GM12878 (cell line): ENCODE measurements around the gene LMF1. TPM values are rescaled to one million over a fixed set of nuclear protein-coding genes. Genes with fewer than 3 reads are reported as not detected.

ENCODE experiments used
- ATAC-seq: fragments of 200-7000 bp; cut with Tn5 transposase; 3 replicates; pipeline ENCODE4 v1.9.1; 2020; ENCODE audit warnings: mild to moderate bottlenecking, moderate library complexity
- BruUV-seq: library from RNA; stranded (reverse); fragments of 400-500 nt; replicated peaks from 2 replicates; lab custom pipeline; 2021; lab: Mats Ljungman, UMichigan
- CTCF ChIA-PET: fragments of 300-600 bp; sonication (Branson Sonifier 250); formaldehyde crosslinking; extraction: SDS; loops from one replicate; lab custom pipeline; 2021; ENCODE audit warnings: inconsistent platforms; lab: Yijun Ruan, JAX
- POLR2A ChIA-PET: fragments of 350-600 bp; formaldehyde crosslinking; extraction: SDS; loops from one replicate; lab custom pipeline; 2021; ENCODE audit warnings: inconsistent platforms; lab: Charles Lee
- RAD21 ChIA-PET: fragments of 300-600 bp; sonication (Branson Sonifier 250); formaldehyde crosslinking; loops from one replicate; lab custom pipeline; 2023; ENCODE audit warnings: antibody characterized with exemption; ENCODE audit not compliant: unreplicated experiment; lab: Charles Lee
- SMC1A ChIA-PET: fragments of 300-600 bp; sonication (Branson Sonifier 250); formaldehyde crosslinking; loops from one replicate; lab custom pipeline; 2023; ENCODE audit not compliant: unreplicated experiment, uncharacterized antibody; lab: Charles Lee
- DNase-seq: peaks from one replicate; pipeline ENCODE4 v3.0.0-alpha.2; 2011; ENCODE audit warnings: low read depth, low spot score
- FAIRE-seq: peaks from 3 replicates; lab custom pipeline; 2011; peaks lifted over from hg19 to GRCh38; lab: Jason Lieb, UNC
- H2AFZ ChIP-seq: 2 replicates; pipeline ENCODE4 v1.6.0; 2011; ENCODE audit warnings: low read depth, low read length, control low read depth; ENCODE audit not compliant: control insufficient read depth
- H3K27ac ChIP-seq: 2 replicates; pipeline ENCODE4 v1.5.1; 2011; ENCODE audit warnings: control low read depth; ENCODE audit not compliant: control insufficient read depth, insufficient read depth
- H3K27me3 ChIP-seq, 2 experiments: replicated peaks in 1 of 2; 2 replicates each; pipeline versions ENCODE4 v1.6.0 to v1.6.1; 2011; ENCODE audit warnings: low read length in 1 of 2; ENCODE audit not compliant: control insufficient read depth in 2 of 2, insufficient read depth in 2 of 2
- H3K36me3 ChIP-seq, 2 experiments: 2 replicates each; pipeline ENCODE4 v1.5.1; 2011; ENCODE audit warnings: low read length in 1 of 2; ENCODE audit not compliant: control insufficient read depth in 2 of 2, insufficient read depth in 2 of 2
- H3K4me1 ChIP-seq: 2 replicates; pipeline ENCODE4 v1.6.1; 2011; ENCODE audit warnings: mild to moderate bottlenecking, low read length, moderate library complexity, mixed read lengths; ENCODE audit not compliant: control insufficient read depth, insufficient read depth
- H3K4me2 ChIP-seq: 2 replicates; pipeline ENCODE4 v1.6.0; 2011; ENCODE audit warnings: control low read depth; ENCODE audit not compliant: control insufficient read depth, insufficient read depth
- H3K4me3 ChIP-seq: fragments of 200-600 bp; sonication (generic); 2 replicates; pipeline ENCODE4 v1.5.1; 2016
- H3K79me2 ChIP-seq: 2 replicates; pipeline ENCODE4 v1.6.0; 2011; ENCODE audit warnings: low read length; ENCODE audit not compliant: control insufficient read depth, insufficient read depth
- H3K9ac ChIP-seq: 2 replicates; pipeline ENCODE4 v1.8.0; 2011; ENCODE audit warnings: low read length, control low read depth, mixed read lengths; ENCODE audit not compliant: control insufficient read depth, insufficient read depth
- H3K9me3 ChIP-seq: replicated peaks from 3 replicates; pipeline ENCODE4 v1.5.1; 2011; ENCODE audit warnings: mild to moderate bottlenecking, low read length; ENCODE audit not compliant: control insufficient read depth, insufficient read depth
- H4K20me1 ChIP-seq: 2 replicates; pipeline ENCODE4 v1.6.0; 2011; ENCODE audit not compliant: control insufficient read depth, insufficient read depth
- BRCA1 ChIP-seq: IDR thresholded peaks from 2 replicates; pipeline ENCODE4 v1.6.1; 2011; ENCODE audit warnings: low read depth, low read length, improper control_type of control experiment
- CHD2 ChIP-seq: IDR thresholded peaks from 2 replicates; pipeline ENCODE4 v1.6.1; 2011; ENCODE audit warnings: low read depth, low read length, improper control_type of control experiment, borderline replicate concordance
- FOXM1 ChIP-seq: IDR thresholded peaks from 2 replicates; pipeline ENCODE4 v1.6.1; 2012; ENCODE audit warnings: low read depth, mild to moderate bottlenecking, inconsistent platforms, low read length, moderate library complexity
- MEF2A ChIP-seq: IDR thresholded peaks from 2 replicates; pipeline ENCODE4 v1.6.1; 2011; ENCODE audit warnings: low read depth, mild to moderate bottlenecking, low read length, moderate library complexity; ENCODE audit not compliant: insufficient read depth
- NFYB ChIP-seq: IDR thresholded peaks from 2 replicates; pipeline ENCODE4 v1.6.1; 2011; ENCODE audit warnings: low read depth, mild to moderate bottlenecking, low read length, improper control_type of control experiment, moderate library complexity; ENCODE audit not compliant: insufficient read depth
- POLR2A ChIP-seq: IDR thresholded peaks from 2 replicates; pipeline ENCODE4 v1.6.1; 2011; ENCODE audit warnings: low read depth, mild to moderate bottlenecking, low read length
- RAD21 ChIP-seq: IDR thresholded peaks from 2 replicates; pipeline ENCODE4 v1.6.1; 2011; ENCODE audit warnings: mild to moderate bottlenecking, low read depth, low read length, moderate library complexity; ENCODE audit not compliant: insufficient read depth
- SIN3A ChIP-seq: IDR thresholded peaks from 2 replicates; pipeline ENCODE4 v1.6.1; 2012; ENCODE audit warnings: low read depth, low read length, improper control_type of control experiment
- TBL1XR1 ChIP-seq: IDR thresholded peaks from 2 replicates; pipeline ENCODE4 v1.6.1; 2012; ENCODE audit warnings: low read depth, low read length, improper control_type of control experiment
- TCF12 ChIP-seq: IDR thresholded peaks from 2 replicates; pipeline ENCODE4 v1.6.1; 2011; ENCODE audit warnings: low read depth, mild to moderate bottlenecking, low read length
- WRNIP1 ChIP-seq: IDR thresholded peaks from 2 replicates; pipeline ENCODE4 v1.6.1; 2011; ENCODE audit warnings: low read depth, low read length, improper control_type of control experiment, borderline replicate concordance
- YBX1 ChIP-seq: fragments of 450-650 bp; IDR thresholded peaks from 2 replicates; pipeline ENCODE4 v1.6.1; 2016; ENCODE audit warnings: antibody characterized with exemption
- WGBS: methylation state at CpG from one replicate; pipeline ENCODE4 v1.1.6; 2016; ENCODE audit warnings: low lambda C conversion rate; ENCODE audit not compliant: insufficient replicate concordance, insufficient coverage; ENCODE audit errors: missing lambda C conversion rate; 5-methylcytosine and 5-hydroxymethylcytosine counted together
- in situ Hi-C: fragments of 300-500 bp; cut with MboI; formaldehyde crosslinking; loops from 9 replicates; pipeline ENCODE4 v1.14.3; 2018; ENCODE audit warnings: mixed read lengths
- intact Hi-C: fragments of 100-400 bp; cut with micrococcal nuclease; formaldehyde crosslinking; loops from one replicate; pipeline ENCODE4 v1.14.2; 2022; ENCODE audit not compliant: unreplicated experiment
- polyA plus RNA-seq, 11 experiments: library from polyadenylated mRNA; depleted of rRNA in 4 of 11; unstranded in 6 of 11; stranded (reverse) in 5 of 11; fragments of >200 nt; fragmentation: Nextera tagmentation in 4 of 11; fragmentation: Illumina TruSeq in 1 of 11; extraction: Ambion mirVana in 4 of 11; extraction: Trizol in 1 of 11; gene quantifications; 1 replicate in 1 of 11; 2 replicates in 10 of 11; pipeline versions ENCODE4 v1.2.1 to v1.2.3, GENCODE V29; 2011 to 2016; ENCODE audit warnings: inconsistent platforms in 2 of 11, missing spikeins in 2 of 11, low read depth in 1 of 11
- total RNA-seq, 4 experiments: library from RNA; depleted of rRNA in 3 of 4; stranded (reverse); fragments of >200 nt in 3 of 4; fragmentation: Illumina TruSeq in 1 of 4; extraction: Trizol in 1 of 4; gene quantifications; 2 replicates each; pipeline versions ENCODE4 v1.2.1 to v1.2.3, GENCODE V29; 2013 to 2021
- TF ChIP-seq, protein P1 (sequence below): IDR thresholded peaks from 2 replicates; pipeline ENCODE4 v1.6.1; 2012; ENCODE audit warnings: improper control_type of control experiment, low read depth, low read length; ENCODE audit not compliant: insufficient replicate concordance
- TF ChIP-seq, protein P2 (sequence below): fragments of 150-350 bp; IDR thresholded peaks from 2 replicates; pipeline ENCODE4 v1.6.1; 2014; ENCODE audit warnings: mild to moderate bottlenecking, low read depth, low read length
- TF ChIP-seq, protein P3 (sequence below): fragments of 450-650 bp; IDR thresholded peaks from 2 replicates; pipeline ENCODE4 v1.6.1; 2016; ENCODE audit warnings: mild to moderate bottlenecking, moderate library complexity, borderline replicate concordance

Gene LMF1
- total and polyA plus RNA-seq, 10 of the 15 experiments (the other 5 are each of a cell fraction or from before 2014, with no cell fraction given), result 0.18 to 3.2 (median 1.4) TPM; not detected in 1

DNA sequence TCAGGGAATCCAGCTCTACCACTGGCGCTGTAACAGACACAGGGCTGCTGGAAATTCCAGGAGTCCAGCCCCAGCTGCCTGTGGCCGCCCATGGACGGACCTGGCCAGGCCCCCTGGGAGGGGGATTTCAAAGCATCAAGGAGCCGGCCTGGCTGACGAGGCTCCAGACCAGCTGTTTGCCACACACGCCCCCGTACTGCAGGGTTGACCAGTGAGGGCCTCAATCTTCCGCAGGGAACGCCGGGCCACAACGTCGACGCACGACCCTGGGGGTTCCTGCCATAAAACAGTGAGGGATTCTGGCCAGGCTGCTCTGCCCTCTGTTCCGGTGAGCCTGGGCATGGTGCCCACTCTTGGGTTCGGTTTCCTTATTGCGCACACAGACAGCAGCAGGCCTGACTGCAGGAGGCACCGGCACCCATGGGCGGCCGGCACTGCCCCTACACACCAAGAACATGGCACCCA lies 3.7 kb downstream of the LMF1 start:
- H3K79me2 ChIP-seq, result no peaks in the 10 kb centered on the region; the same call in 1 of the 2 replicates
- H3K4me2 ChIP-seq, result no peak overlapping the region
- no peaks in the 10 kb centered on the region for H4K20me1 ChIP-seq
- POLR2A ChIA-PET, result no interaction called here
- WGBS, result 96% methylated on average over 20 of the region's 20 CpGs
- intact Hi-C loops (no loop called here), in situ Hi-C loops (no loop called here)
- H3K9me3 ChIP-seq, result peaks cover 2% of the 10 kb centered on the region; the same call in 1 of the 3 replicates
- peaks cover 3% of the 10 kb centered on the region for H3K4me1 ChIP-seq
- H3K4me3 ChIP-seq, result no peak overlapping the region
- DNase-seq, result no peak
- no peaks in the 10 kb centered on the region for H3K27me3 ChIP-seq
- no peak overlapping the region for H3K27ac ChIP-seq
- no peak overlapping the region for H2AFZ ChIP-seq
- no peak for FAIRE-seq
- H3K9ac ChIP-seq, result no peak overlapping the region
- SMC1A ChIA-PET, result no interaction called here
- BruUV-seq, result no TSS peak
- RAD21 ChIA-PET, result no interaction called here
- H3K36me3 ChIP-seq, result no peaks in the 10 kb centered on the region
- CTCF ChIA-PET, result no interaction called here
- ATAC-seq, result no peak
- TF ChIP-seq WRNIP1, result no peak
- no peak for TF ChIP-seq BRCA1
- TF ChIP-seq, protein P1, sequence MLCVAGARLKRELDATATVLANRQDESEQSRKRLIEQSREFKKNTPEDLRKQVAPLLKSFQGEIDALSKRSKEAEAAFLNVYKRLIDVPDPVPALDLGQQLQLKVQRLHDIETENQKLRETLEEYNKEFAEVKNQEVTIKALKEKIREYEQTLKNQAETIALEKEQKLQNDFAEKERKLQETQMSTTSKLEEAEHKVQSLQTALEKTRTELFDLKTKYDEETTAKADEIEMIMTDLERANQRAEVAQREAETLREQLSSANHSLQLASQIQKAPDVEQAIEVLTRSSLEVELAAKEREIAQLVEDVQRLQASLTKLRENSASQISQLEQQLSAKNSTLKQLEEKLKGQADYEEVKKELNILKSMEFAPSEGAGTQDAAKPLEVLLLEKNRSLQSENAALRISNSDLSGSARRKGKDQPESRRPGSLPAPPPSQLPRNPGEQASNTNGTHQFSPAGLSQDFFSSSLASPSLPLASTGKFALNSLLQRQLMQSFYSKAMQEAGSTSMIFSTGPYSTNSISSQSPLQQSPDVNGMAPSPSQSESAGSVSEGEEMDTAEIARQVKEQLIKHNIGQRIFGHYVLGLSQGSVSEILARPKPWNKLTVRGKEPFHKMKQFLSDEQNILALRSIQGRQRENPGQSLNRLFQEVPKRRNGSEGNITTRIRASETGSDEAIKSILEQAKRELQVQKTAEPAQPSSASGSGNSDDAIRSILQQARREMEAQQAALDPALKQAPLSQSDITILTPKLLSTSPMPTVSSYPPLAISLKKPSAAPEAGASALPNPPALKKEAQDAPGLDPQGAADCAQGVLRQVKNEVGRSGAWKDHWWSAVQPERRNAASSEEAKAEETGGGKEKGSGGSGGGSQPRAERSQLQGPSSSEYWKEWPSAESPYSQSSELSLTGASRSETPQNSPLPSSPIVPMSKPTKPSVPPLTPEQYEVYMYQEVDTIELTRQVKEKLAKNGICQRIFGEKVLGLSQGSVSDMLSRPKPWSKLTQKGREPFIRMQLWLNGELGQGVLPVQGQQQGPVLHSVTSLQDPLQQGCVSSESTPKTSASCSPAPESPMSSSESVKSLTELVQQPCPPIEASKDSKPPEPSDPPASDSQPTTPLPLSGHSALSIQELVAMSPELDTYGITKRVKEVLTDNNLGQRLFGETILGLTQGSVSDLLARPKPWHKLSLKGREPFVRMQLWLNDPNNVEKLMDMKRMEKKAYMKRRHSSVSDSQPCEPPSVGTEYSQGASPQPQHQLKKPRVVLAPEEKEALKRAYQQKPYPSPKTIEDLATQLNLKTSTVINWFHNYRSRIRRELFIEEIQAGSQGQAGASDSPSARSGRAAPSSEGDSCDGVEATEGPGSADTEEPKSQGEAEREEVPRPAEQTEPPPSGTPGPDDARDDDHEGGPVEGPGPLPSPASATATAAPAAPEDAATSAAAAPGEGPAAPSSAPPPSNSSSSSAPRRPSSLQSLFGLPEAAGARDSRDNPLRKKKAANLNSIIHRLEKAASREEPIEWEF, result no peak
- no peak for TF ChIP-seq TCF12
- TF ChIP-seq FOXM1, result no peak
- TF ChIP-seq, protein P2, sequence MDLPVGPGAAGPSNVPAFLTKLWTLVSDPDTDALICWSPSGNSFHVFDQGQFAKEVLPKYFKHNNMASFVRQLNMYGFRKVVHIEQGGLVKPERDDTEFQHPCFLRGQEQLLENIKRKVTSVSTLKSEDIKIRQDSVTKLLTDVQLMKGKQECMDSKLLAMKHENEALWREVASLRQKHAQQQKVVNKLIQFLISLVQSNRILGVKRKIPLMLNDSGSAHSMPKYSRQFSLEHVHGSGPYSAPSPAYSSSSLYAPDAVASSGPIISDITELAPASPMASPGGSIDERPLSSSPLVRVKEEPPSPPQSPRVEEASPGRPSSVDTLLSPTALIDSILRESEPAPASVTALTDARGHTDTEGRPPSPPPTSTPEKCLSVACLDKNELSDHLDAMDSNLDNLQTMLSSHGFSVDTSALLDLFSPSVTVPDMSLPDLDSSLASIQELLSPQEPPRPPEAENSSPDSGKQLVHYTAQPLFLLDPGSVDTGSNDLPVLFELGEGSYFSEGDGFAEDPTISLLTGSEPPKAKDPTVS, result no peak
- no peak for TF ChIP-seq RAD21
- TF ChIP-seq MEF2A, result no peak
- no peak for TF ChIP-seq CHD2
- TF ChIP-seq SIN3A, result no peak
- TF ChIP-seq TBL1XR1, result no peak
- no peak for TF ChIP-seq NFYB
- TF ChIP-seq, protein P3, sequence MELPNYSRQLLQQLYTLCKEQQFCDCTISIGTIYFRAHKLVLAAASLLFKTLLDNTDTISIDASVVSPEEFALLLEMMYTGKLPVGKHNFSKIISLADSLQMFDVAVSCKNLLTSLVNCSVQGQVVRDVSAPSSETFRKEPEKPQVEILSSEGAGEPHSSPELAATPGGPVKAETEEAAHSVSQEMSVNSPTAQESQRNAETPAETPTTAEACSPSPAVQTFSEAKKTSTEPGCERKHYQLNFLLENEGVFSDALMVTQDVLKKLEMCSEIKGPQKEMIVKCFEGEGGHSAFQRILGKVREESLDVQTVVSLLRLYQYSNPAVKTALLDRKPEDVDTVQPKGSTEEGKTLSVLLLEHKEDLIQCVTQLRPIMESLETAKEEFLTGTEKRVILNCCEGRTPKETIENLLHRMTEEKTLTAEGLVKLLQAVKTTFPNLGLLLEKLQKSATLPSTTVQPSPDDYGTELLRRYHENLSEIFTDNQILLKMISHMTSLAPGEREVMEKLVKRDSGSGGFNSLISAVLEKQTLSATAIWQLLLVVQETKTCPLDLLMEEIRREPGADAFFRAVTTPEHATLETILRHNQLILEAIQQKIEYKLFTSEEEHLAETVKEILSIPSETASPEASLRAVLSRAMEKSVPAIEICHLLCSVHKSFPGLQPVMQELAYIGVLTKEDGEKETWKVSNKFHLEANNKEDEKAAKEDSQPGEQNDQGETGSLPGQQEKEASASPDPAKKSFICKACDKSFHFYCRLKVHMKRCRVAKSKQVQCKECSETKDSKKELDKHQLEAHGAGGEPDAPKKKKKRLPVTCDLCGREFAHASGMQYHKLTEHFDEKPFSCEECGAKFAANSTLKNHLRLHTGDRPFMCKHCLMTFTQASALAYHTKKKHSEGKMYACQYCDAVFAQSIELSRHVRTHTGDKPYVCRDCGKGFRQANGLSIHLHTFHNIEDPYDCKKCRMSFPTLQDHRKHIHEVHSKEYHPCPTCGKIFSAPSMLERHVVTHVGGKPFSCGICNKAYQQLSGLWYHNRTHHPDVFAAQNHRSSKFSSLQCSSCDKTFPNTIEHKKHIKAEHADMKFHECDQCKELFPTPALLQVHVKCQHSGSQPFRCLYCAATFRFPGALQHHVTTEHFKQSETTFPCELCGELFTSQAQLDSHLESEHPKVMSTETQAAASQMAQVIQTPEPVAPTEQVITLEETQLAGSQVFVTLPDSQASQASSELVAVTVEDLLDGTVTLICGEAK, result no peak
- TF ChIP-seq YBX1, result no peak
- TF ChIP-seq POLR2A, result no peak
